ENCODE results near the gene ATP10D.

- TF ChIP-seq CTCF (IDR thresholded peaks at IDR 0.05), result no peak
- TF ChIP-seq EZH2 (IDR thresholded peaks at IDR 0.05; ENCODE audit: borderline replicate concordance, insufficient read depth, low read depth, low read length, poor library complexity, severe bottlenecking), result no peak
Measured at GRCh38 chr4:47536966-47537365, 51.9 kb downstream of the ATP10D start.
